Endothelial cell of hepatic sinusoid (primary cell): Measurements from ENCODE around the gene DUS1L.

Source experiments
- in situ Hi-C: cut with HindIII; loops from 2 replicates; pipeline ENCODE4 v1.10.0; 2017; ENCODE audit warnings: low sequenced_read_pairs

The DUS1L gene

GRCh38 chr17:82030470-82031302 lies 34.9 kb downstream of the DUS1L start:
- in situ Hi-C loops, result loop anchor here (10.0 kb wide), 3 partner anchors 56 to 304 kb away; partner anchors contain the start of genes ASPSCR1, CSNK1D and SECTM1

GRCh38 chr17:82029990-82030469 lies 35.6 kb downstream of the DUS1L start:
- in situ Hi-C loops, result loop anchor here (10.0 kb wide), 3 partner anchors 55 to 305 kb away; partner anchors contain the start of genes ASPSCR1, CSNK1D and SECTM1

GRCh38 chr17:82029391-82029790 lies 36.2 kb downstream of the DUS1L start:
- in situ Hi-C loops, result no loop called here

- in situ Hi-C loops, result no loop called here
Observed at GRCh38 chr17:82028966-82029365, 36.6 kb downstream of the DUS1L start.

GRCh38 chr17:82028246-82028645 lies 37.4 kb downstream of the DUS1L start:
- in situ Hi-C loops, result no loop called here

GRCh38 chr17:82025401-82026107 lies 40.0 kb downstream of the DUS1L start:
- in situ Hi-C loops, result no loop called here

- in situ Hi-C loops, result no loop called here
Observed at GRCh38 chr17:82024859-82025258, 40.7 kb downstream of the DUS1L start.

GRCh38 chr17:82023447-82024241 lies 42.0 kb downstream of the DUS1L start:
- in situ Hi-C loops, result no loop called here

GRCh38 chr17:82022981-82023446 lies 42.6 kb downstream of the DUS1L start, which contains the start of gene LRRC45:
LRRC45 (plus strand) TSS chr17:82023305; CDS start chr17:82023644, 339 bp downstream.
- in situ Hi-C loops, result no loop called here

- in situ Hi-C loops, result no loop called here
Observed at GRCh38 chr17:82022310-82022980, 43.2 kb downstream of the DUS1L start, which contains the start of gene CENPX. CENPX (minus strand) TSS chr17:82022878; CDS start chr17:82022861, 17 bp downstream.

GRCh38 chr17:82021900-82022309 lies 43.7 kb downstream of the DUS1L start:
- in situ Hi-C loops, result no loop called here

- in situ Hi-C loops, result no loop called here
Observed at GRCh38 chr17:82021107-82021899, 44.3 kb downstream of the DUS1L start.

GRCh38 chr17:82020572-82021106 lies 45.0 kb downstream of the DUS1L start:
- in situ Hi-C loops, result no loop called here

- in situ Hi-C loops, result loop anchor here (10.0 kb wide), 1 partner anchor 395 kb away; the partner anchor contains the start of genes HEXD and OGFOD3
Observed at GRCh38 chr17:82019690-82020571, 45.7 kb downstream of the DUS1L start.

GRCh38 chr17:82018989-82019689 lies 46.5 kb downstream of the DUS1L start:
- in situ Hi-C loops, result loop anchor here (10.0 kb wide), 1 partner anchor 396 kb away; the partner anchor contains the start of genes HEXD and OGFOD3

- in situ Hi-C loops, result loop anchor here (10.0 kb wide), 1 partner anchor 396 kb away; the partner anchor contains the start of genes HEXD and OGFOD3
Observed at GRCh38 chr17:82018152-82018988, 47.2 kb downstream of the DUS1L start.
